Right hindlimb (tissue), 1 donor: ENCODE data around the gene TNIP1.

ENCODE experiments used
- DNase-seq: peaks from one replicate; pipeline ENCODE4 v3.0.0-alpha.2; 2018

The TNIP1 gene

GRCh38 chr5:150992705-150993104 lies 88.1 kb downstream of the TNIP1 start:
- DNase-seq: no peak

- DNase-seq: no peak
These were observed 91.1 kb downstream of the TNIP1 start for GRCh38 chr5:150989695-150990094.

- DNase-seq: no peak
These were observed 93.1 kb downstream of the TNIP1 start for GRCh38 chr5:150987746-150988145.
